GM12865 (cell line): ENCODE measurements around the gene MAP4K4.

Experiments used
- DNase-seq: peaks from one replicate; pipeline ENCODE4 v3.0.0; 2010; ENCODE audit warnings: low read depth
- H3K4me3 ChIP-seq: 2 replicates; pipeline ENCODE4 v1.5.1; 2011; ENCODE audit warnings: mild to moderate bottlenecking, low read depth, low read length, control low read depth
- TF ChIP-seq, protein P1 (sequence below): IDR thresholded peaks from 2 replicates; pipeline ENCODE4 v1.5.1; 2011; ENCODE audit warnings: low read length, control low read depth, low read depth, inconsistent platforms; ENCODE audit not compliant: insufficient read depth; ENCODE audit errors: missing control alignments

MAP4K4 gene

DNA sequence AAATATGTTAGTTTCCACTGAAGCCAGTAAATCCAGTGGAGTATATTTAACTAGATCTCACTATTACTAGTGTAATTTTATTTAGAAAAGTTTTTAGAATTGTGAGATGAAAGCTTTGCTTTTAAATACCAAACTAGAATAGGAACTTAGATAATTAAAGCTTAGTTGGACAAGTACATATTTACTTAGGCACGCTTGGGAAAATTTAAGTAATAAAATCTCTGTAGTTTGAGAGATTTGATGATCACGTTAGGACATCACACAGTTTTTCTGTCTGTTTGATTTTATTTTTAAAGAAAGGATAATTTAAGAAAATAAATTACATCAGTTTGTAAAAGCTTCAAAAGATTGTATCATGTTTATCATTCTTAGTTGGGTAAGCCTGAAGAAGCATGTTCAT, 153.5 kb downstream of the MAP4K4 start:
- TF ChIP-seq, protein P1, sequence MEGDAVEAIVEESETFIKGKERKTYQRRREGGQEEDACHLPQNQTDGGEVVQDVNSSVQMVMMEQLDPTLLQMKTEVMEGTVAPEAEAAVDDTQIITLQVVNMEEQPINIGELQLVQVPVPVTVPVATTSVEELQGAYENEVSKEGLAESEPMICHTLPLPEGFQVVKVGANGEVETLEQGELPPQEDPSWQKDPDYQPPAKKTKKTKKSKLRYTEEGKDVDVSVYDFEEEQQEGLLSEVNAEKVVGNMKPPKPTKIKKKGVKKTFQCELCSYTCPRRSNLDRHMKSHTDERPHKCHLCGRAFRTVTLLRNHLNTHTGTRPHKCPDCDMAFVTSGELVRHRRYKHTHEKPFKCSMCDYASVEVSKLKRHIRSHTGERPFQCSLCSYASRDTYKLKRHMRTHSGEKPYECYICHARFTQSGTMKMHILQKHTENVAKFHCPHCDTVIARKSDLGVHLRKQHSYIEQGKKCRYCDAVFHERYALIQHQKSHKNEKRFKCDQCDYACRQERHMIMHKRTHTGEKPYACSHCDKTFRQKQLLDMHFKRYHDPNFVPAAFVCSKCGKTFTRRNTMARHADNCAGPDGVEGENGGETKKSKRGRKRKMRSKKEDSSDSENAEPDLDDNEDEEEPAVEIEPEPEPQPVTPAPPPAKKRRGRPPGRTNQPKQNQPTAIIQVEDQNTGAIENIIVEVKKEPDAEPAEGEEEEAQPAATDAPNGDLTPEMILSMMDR: no peak
- DNase-seq: no peak
- no peak overlapping the region for H3K4me3 ChIP-seq

DNA sequence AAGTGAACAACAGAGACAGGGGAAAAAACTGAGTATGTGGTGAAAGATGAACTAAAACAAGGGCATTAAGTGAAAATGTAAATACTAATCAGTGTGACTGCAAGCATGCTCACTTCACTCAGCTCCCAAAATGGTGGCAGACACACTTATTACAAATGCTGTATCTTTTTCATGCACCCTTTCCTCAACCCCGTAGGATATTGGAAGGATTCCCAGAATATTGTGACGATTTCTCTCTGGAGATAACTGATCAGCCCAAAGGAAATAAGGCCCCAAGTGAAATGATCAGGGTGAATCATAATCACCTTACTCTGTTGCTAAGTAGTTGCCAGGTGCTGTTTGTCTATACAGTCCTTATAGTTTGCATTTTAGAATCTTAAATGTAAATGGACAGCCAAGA, 155.3 kb downstream of the MAP4K4 start:
- no peak for DNase-seq
- TF ChIP-seq, protein P1: no peak
- no peak overlapping the region for H3K4me3 ChIP-seq

DNA sequence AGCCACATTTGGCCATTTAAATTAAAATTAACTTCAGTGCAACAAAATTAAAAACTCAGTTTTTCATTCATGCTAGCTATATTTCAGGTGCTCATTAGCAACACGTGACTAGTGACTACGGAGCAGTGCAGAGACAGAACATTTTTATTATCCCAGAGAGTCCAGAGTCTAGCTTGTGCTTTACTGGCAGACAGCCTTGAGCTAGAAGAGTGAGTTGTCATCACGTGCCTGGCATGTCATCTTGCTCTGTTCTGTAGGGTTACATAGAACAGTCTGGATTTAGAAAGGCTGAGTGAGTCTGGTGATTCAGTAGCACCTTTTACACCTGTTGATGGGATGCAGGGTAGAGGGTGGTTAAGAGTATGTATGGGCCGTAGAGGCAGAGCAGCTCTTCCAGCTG, 157.4 kb downstream of the MAP4K4 start:
- no peak for DNase-seq
- no peak overlapping the region for H3K4me3 ChIP-seq
- TF ChIP-seq, protein P1: no peak

DNA sequence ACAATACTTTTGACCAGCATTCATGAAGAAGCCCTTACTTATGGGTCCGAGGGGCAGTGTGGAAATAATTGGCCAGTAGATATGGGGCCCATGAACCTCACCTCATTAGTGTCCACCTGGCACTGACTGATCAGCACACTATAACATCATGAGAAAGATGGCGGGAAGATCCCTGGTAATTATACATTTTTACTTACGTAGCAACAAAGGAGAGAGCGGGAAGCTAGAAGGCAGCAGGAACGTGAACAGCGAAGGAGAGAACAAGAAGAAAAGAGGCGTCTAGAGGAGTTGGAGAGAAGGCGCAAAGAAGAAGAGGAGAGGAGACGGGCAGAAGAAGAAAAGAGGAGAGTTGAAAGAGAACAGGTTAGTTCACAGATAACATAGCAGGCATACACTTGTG, 158.3 kb downstream of the MAP4K4 start:
- TF ChIP-seq, protein P1: no peak
- H3K4me3 ChIP-seq: no peak overlapping the region
- DNase-seq: no peak

DNA sequence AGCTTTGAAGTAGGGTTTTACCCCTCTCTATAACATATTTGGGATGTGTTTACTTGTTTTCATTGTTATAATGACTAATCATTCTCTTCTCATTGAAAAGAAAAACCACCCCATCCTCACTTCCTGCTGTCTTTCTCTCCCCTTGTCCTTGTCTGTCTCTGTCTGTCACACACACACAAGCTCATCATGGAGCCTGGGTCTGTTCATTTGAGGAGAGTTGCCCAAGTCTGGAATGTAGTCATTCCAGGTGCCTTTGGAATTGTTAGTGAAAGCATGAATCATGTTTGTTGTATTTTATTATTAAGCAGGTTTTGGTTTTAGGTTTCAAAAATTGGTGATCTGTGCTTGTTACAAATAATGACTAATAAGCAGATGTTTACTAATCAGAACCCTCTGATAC, 160.7 kb downstream of the MAP4K4 start:
- no peak overlapping the region for H3K4me3 ChIP-seq
- no peak for DNase-seq

DNA sequence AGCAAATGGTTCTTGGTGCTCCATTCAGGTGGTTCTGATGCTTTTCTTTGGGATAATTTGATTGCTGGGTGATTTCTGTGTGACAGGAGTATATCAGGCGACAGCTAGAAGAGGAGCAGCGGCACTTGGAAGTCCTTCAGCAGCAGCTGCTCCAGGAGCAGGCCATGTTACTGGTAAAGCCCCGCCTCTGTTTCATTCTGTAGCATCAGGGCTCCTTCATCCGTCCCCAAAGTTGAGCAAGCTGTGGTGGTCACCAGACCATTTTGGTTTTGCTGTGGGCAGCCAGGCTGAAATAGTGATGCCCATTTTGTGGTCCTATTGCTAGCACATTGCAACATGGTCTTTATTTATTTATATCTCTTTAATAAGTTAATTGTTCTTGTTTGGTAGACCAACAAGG, 161.4 kb downstream of the MAP4K4 start:
- TF ChIP-seq, protein P1: no peak
- no peak overlapping the region for H3K4me3 ChIP-seq
- DNase-seq: no peak

More for the DNA sequence above, 160.7 kb downstream of the MAP4K4 start:
- TF ChIP-seq, protein P1: no peak

DNA sequence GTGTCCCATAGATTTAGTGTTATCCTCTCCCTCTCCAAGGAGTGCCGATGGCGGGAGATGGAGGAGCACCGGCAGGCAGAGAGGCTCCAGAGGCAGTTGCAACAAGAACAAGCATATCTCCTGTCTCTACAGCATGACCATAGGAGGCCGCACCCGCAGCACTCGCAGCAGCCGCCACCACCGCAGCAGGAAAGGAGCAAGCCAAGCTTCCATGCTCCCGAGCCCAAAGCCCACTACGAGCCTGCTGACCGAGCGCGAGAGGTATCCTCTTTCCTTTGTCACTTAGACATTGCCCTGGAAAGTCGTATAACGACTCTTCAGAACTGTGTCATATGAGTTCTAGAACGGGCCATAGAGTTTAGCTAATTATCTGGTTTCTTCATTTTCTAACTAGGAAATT, 162.1 kb downstream of the MAP4K4 start:
- TF ChIP-seq, protein P1: no peak
- no peak overlapping the region for H3K4me3 ChIP-seq

More for the DNA sequence above, 162.1 kb downstream of the MAP4K4 start:
- no peak for DNase-seq
